OCI-M2 (cell line): ENCODE measurements around the gene ZDHHC16.
"Not testable (repeated sequence)": the region's sequence is repeated elsewhere in the genome, so short reads cannot be mapped to it uniquely, and the experiment has no call there.

ENCODE experiments used
- DNase-seq: peaks from one replicate; lab custom pipeline; 2025; ENCODE audit not compliant: unreplicated experiment; lab: John Stamatoyannopoulos, UW

Gene ZDHHC16

DNA sequence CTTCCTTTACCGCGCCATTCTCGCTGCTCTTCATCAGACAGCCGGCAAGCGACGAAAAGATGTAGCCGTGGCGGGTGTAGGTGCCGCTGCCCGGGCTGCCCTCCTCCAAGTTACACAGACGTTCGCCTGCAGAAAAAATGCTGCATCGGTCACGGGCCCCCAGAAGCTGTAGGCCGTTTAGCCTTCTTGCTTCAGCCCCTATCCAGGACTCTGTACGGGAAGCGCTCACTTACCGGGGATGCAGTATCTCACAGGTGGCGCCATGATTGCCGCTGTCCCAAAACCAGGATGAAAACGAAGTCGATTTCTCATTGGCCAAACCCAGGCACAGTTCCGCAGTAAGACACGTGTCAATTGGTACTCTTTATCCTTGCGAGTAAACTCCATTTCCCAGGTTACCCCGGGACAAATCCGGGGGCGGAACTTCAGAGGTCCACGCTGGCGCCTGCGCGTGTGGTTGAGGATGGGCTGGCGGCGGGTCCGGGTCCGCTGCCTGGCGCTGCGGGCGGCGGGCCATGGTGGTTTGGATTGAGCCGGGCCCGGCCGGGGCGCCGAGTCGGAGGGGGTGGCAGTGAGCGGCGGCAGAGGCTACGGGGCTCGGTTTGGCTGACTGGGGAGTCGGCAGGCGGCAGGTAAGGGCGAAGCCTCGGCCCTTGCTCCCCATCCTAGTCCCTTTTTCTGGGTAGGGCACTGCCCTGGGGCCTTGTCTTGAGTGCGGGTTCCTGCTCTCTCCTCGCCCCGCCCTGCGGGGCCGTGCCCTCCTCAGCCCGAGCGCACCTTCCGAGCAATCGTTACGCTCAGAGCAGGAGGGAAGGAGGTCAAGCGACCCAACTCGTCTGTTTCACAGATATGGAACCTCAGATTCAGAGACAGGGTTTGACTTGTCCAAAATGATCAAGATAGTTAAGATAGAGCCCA lies at the start of gene ZDHHC16, which contains the start of gene EXOSC1:
ZDHHC16 (plus strand) TSS at position 454 of the 918 bp plus-strand sequence. CDS start 5,501 bp downstream, outside the sequence.
EXOSC1 (minus strand) TSS at position 285 of the 918 bp plus-strand sequence; CDS start at position 264, 21 bp downstream.
- peak; percentile 83 for DNase-seq

DNA sequence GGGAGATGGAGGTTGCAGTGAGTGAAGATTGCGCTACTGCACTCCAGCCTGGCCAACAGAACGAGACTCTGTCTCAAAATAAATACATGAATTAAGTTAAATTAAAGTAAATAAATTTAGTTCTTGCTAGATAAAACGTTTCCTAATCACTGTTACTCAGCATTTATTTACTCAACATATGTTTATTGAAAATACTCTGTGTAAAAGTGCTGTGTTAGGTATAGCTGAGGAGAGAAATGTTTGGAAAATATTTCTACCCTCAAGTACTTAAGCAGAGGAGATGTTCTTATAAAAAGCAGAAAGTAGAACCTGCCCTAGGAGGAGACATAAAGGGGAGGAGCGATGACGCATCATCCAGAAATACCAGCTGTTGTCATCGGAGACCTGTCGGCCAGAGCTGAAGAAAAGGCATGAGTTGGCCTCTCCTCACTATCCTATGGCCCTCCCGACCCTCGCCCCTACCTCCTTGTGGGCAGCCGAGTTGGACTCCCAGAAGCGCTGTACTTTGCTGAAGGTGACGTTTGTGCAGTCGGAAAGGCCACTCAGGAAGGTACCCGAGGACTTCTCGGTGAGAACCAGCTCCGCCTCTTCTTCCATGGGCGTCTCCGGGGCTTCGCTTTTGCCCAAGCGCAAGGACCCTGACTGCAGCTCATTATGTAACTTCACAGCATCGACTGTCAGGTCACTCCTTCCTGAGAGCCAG lies 46.0 kb upstream of the ZDHHC16 start:
- DNase-seq = peak; percentile 57

GRCh38 chr10:97400665-97401454 lies 45.1 kb upstream of the ZDHHC16 start, which contains the start of gene RRP12:
RRP12 (minus strand) TSS chr10:97401340; CDS start chr10:97401231, 109 bp downstream.
- DNase-seq = peak; percentile 85

DNA sequence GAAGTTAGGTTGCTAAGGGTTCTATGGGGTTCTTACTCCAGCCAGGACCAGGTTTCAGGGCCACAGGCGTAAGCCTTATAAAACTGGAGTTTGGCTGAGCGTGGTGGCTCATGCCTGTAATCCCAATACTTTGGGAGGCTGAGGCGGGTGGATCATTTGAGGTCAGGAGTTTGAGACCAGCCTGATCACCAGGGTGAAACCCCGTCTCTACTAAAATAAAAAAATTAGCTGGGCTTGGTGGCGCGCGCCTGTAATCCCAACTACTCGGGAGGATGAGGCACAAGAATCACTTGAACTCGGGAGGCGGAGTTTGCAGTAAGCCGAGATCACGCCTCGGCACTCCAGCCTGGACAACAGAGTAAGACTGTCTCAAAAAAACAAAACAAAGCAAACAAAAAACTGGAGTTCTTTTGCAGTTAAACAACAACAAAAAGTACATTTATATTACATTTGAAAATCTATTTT lies 44.5 kb upstream of the ZDHHC16 start:
- DNase-seq = no peak

GRCh38 chr10:97404044-97404443 lies 41.9 kb upstream of the ZDHHC16 start:
- no peak for DNase-seq

DNA sequence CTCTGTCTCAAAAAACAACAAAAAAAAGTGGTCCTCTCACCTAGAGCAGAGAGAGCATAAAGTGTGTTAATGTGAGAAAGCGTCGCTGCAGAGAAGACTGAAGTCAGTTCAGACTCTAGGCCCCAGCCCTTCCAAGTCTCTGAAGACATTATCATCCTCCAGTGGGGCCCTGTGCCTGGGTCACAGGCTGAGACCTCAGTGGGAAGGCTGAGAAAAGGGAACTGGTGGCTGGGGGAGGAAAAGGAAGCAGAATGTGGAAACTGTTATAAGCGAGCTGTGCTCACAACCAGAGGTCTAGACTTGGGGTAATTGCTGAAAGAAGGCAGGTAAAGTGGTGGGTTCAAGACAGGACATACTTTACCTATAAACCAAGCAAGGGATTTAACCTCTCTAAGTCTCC lies 39.9 kb upstream of the ZDHHC16 start:
- no peak for DNase-seq

GRCh38 chr10:97406483-97406882 lies 39.5 kb upstream of the ZDHHC16 start:
- not testable (repeated sequence) for DNase-seq

DNA sequence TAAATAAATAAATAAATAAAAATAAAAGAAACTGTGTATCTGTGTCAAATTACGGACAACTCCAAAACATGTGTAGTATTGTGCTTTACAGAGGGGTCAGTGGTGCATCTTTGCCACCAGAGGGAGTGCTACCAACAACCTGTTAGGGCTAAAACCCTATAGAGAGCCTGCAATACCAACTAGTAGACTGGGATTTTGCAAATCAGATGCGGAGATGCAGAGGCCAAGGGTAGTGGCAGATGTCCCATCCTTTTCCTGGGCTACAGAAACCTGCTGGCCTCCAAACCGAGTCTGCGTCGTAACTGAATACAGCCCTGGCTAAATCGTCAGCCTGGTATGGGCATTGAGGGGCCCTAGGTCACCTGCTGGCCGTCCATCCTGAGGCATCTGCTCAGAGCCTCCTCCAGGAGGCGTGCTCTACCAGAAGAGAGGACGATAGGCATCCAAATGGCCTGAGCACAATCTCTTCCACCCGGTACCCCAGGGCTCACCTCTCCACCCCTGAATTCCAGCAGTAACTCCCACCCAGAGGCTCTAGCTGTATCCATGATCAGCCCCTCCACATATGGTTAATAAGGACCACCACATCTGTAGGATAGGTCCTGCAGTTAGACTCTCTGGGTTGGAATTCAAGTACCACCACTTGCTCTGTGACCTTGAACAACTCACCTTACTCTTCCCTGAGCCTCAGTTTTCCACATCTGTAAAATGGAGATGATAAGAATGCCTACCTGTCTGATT lies 38.6 kb upstream of the ZDHHC16 start:
- peak; percentile 80 for DNase-seq

DNA sequence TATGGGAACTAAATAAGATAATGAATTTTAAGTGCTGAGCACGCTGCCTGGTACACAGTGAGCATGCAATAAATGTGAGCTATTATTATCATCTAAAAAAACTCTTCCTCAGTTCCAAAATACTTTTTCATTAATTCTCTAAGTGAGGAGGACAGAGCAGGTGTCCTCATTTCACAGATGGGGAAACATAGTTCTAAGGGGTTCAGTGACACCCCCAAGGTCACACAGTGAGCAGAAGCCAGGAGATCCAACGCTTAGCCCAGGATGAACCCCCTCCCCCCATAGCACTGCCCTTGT lies 38.1 kb upstream of the ZDHHC16 start:
- DNase-seq = no peak

GRCh38 chr10:97408496-97408992 lies 37.4 kb upstream of the ZDHHC16 start:
- DNase-seq = no peak

GRCh38 chr10:97411406-97411805 lies 34.6 kb upstream of the ZDHHC16 start:
- DNase-seq = no peak

GRCh38 chr10:97412891-97413304 lies 33.1 kb upstream of the ZDHHC16 start:
- DNase-seq = no peak

DNA sequence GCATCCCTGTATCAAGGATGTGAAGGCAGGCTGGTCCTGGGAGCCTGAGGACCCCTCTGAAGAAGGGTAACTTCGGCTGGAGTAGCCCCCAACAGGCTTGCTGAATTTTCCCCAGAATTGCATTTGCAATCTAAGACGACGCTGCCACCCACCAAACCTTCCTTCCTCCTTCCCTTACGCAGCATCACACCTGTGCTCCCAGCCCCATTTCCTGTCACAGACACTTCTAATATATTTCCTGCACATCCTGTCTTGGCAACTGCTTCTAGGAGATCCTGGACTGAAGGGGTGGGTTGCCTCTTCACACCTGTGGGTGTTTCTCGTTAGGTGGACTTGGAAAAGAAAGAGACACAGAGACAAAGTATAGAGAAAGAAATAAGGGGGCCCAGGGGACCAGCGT lies 29.4 kb upstream of the ZDHHC16 start:
- no peak for DNase-seq

DNA sequence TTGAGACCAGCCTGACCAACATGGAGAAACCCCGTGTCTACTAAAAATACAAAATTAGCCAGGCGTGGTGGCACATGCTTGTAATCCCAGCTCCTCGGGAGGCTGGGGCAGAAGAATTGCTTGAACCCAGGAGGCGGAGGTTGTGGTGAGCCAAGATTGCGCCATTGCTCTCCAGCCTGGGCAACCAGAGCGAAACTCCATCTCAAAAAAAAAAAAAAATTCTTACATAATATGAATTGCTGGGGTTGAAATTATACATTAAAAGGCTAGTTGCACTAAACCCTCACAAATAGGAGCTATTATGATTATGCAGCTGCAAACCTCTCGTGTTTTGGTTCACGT lies 22.2 kb upstream of the ZDHHC16 start:
- DNase-seq = not testable (repeated sequence)

- DNase-seq = peak; percentile 93
Observed at GRCh38 chr10:97425964-97426775, 19.8 kb upstream of the ZDHHC16 start, which contains the start of gene PGAM1. PGAM1 (plus strand) TSS chr10:97426191; CDS start chr10:97426308, 117 bp downstream.

DNA sequence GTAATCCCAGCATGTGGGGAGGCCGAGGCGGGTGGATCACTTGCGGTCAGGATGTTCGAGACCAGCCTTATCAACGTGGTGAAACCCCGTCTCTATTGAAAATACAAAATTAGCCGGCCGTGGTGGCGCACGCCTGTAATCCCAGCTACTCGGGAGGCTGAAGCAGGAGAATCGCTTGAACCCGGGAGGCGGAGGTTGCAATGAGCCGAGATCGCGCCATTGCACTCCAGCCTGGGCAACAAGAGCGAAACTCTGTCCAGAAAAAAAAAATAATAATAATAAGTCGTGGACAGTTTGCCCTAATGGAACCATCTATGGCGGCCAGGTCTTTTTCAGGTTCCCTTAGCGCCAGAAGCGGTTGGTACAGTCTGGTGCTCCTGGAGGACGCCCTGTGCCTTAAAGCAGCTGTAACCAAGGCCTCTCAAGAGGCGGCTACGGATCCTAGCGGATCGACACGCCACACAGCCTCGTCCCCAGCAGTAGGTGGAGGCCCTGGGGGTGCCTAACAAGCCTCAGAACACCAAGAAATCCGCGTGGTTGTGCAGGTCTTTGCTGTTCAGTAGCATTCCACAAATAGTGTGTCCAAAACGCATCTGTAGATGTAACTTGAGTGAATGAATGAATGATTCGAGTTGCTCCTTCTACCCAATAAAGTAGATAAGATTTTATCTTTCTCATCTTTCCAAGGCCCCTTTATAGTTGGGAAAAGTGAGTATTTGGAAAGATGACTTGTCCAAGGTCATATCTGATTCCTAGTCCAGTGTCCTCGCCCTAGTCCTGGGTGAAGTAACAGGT lies 19.0 kb upstream of the ZDHHC16 start:
- no peak for DNase-seq

- no peak for DNase-seq
Observed at GRCh38 chr10:97427571-97428179, 18.3 kb upstream of the ZDHHC16 start.

DNA sequence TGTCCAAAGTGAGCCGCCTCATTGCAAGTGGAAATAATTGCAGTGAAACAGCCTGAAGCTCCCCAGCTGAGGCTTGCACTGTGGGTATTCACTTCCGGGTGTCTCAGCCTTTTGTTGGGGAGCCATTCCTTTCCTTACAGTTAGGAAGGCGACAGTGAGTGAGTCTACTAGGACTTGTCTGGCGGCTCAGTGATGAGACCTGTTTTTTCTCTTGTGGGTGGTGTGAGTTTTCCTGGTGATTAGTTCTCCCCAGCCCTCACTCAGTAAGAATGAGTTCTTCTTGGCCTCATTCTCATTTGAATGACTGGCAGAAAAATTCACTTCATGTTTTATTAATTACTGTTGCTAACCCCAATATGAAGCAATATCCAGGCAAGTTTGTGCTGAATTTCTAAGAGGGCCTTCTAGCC lies 17.4 kb upstream of the ZDHHC16 start:
- no peak for DNase-seq
